ENCODE data around the gene PAK5. TPM values are rescaled to one million over a fixed set of nuclear protein-coding genes. Genes with fewer than 3 reads are reported as not detected.

PAK5 gene
- total and polyA plus RNA-seq, 9 of the 15 experiments (the other 6 are each of a cell fraction or from before 2014, with no cell fraction given): not detected

DNA sequence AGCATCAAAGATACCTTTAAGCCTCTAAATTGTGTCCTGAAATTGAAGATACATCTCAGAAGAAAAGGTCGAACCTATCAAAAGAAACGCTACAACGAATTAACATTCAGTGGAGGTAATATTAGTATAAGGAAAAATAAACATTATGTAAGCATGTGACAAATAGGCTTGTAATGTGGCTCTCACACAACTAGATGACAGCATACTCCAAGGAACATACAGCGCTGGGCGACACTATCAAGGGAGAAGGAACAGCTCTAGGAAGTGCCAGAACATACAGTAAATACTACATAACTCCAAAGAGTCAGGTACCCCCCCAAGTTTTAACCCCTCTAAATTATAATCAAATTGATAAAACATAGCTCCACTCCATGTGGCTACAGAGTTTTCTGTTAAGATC is 220.9 kb downstream of the PAK5 start:
- H3K27ac ChIP-seq (ENCODE audit: extremely low read depth, low read depth, low read length): no peak overlapping the region
- DNase-seq (ENCODE audit: extremely low read depth in 1 of 4, low spot score in 3 of 4) (peak in 1 of 4 experiments; percentile 12), ATAC-seq (peak; percentile 71), FAIRE-seq (no peak)
- in situ Hi-C loops (cut with MboI): no loop called here
- no peaks in the 10 kb centered on the region for H3K36me3 ChIP-seq (ENCODE audit: control insufficient read depth, insufficient read depth, low read length)
- CTCF ChIA-PET (ENCODE audit: low intra/inter-chr PET ratio): no interaction called here
- POLR2A ChIA-PET: no interaction called here
- H3K9me1 ChIP-seq (ENCODE audit: control insufficient read depth, insufficient read depth, low read length): no peaks in the 10 kb centered on the region
- H3K4me2 ChIP-seq (ENCODE audit: insufficient read depth, low read length): no peak overlapping the region
- H4K20me1 ChIP-seq (replicated peaks; ENCODE audit: control insufficient read depth, insufficient read depth, low read length): no peaks in the 10 kb centered on the region
- H3K79me2 ChIP-seq (ENCODE audit: control insufficient read depth, insufficient read depth, low read length): no peaks in the 10 kb centered on the region
- no peak overlapping the region for H3K4me3 ChIP-seq
- no peaks in the 10 kb centered on the region for H3K9me3 ChIP-seq (replicated peaks; ENCODE audit: control insufficient read depth, insufficient read depth, low read depth, low read length)
- no peak overlapping the region for H3K9ac ChIP-seq (ENCODE audit: insufficient read depth in 1 of 2, low read depth in 2 of 2, low read length in 2 of 2)
- no TSS peak for BruUV-seq (replicated peaks)
- H3K4me1 ChIP-seq (replicated peaks in 1 of 2; ENCODE audit: control insufficient read depth in 2 of 2, insufficient read depth in 2 of 2, low read length in 2 of 2): no peaks in the 10 kb centered on the region
- 2% methylated on average over 5 of the region's 5 CpGs for WGBS (ENCODE audit: insufficient coverage, low coverage, missing lambda C conversion rate)
- peak; percentile 48 to 56 for TF ChIP-seq RAD21 (CRISPR knock-in tag; conservative IDR thresholded peaks at IDR 0.05 in 1 of 2, IDR thresholded peaks at IDR 0.05 in 1 of 2)
- TF ChIP-seq, protein P1, sequence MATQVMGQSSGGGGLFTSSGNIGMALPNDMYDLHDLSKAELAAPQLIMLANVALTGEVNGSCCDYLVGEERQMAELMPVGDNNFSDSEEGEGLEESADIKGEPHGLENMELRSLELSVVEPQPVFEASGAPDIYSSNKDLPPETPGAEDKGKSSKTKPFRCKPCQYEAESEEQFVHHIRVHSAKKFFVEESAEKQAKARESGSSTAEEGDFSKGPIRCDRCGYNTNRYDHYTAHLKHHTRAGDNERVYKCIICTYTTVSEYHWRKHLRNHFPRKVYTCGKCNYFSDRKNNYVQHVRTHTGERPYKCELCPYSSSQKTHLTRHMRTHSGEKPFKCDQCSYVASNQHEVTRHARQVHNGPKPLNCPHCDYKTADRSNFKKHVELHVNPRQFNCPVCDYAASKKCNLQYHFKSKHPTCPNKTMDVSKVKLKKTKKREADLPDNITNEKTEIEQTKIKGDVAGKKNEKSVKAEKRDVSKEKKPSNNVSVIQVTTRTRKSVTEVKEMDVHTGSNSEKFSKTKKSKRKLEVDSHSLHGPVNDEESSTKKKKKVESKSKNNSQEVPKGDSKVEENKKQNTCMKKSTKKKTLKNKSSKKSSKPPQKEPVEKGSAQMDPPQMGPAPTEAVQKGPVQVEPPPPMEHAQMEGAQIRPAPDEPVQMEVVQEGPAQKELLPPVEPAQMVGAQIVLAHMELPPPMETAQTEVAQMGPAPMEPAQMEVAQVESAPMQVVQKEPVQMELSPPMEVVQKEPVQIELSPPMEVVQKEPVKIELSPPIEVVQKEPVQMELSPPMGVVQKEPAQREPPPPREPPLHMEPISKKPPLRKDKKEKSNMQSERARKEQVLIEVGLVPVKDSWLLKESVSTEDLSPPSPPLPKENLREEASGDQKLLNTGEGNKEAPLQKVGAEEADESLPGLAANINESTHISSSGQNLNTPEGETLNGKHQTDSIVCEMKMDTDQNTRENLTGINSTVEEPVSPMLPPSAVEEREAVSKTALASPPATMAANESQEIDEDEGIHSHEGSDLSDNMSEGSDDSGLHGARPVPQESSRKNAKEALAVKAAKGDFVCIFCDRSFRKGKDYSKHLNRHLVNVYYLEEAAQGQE (IDR thresholded peaks at IDR 0.05; ENCODE audit: borderline replicate concordance): 0 out of 2 replicates have a peak, but pooled peaks have one; percentile 19
- TF ChIP-seq, protein P1 (CRISPR knock-in tag; IDR thresholded peaks at IDR 0.05; ENCODE audit: low read depth): no peak
- no peak for TF ChIP-seq ZNF143 (CRISPR knock-in tag; IDR thresholded peaks at IDR 0.05)
- TF ChIP-seq, protein P2, sequence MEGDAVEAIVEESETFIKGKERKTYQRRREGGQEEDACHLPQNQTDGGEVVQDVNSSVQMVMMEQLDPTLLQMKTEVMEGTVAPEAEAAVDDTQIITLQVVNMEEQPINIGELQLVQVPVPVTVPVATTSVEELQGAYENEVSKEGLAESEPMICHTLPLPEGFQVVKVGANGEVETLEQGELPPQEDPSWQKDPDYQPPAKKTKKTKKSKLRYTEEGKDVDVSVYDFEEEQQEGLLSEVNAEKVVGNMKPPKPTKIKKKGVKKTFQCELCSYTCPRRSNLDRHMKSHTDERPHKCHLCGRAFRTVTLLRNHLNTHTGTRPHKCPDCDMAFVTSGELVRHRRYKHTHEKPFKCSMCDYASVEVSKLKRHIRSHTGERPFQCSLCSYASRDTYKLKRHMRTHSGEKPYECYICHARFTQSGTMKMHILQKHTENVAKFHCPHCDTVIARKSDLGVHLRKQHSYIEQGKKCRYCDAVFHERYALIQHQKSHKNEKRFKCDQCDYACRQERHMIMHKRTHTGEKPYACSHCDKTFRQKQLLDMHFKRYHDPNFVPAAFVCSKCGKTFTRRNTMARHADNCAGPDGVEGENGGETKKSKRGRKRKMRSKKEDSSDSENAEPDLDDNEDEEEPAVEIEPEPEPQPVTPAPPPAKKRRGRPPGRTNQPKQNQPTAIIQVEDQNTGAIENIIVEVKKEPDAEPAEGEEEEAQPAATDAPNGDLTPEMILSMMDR (IDR thresholded peaks at IDR 0.05 in 2 of 3, conservative IDR thresholded peaks at IDR 0.05 in 1 of 3; ENCODE audit: insufficient read depth in 2 of 3, low read depth in 1 of 3, low read length in 3 of 3): peak; percentile 21 to 55 (median 26); a peak in 2 of 6 replicates
- no peaks in the 10 kb centered on the region for H3K27me3 ChIP-seq (ENCODE audit: control insufficient read depth in 2 of 2, insufficient read depth in 2 of 2, low read length in 2 of 2)
- no peak overlapping the region for H2AFZ ChIP-seq (ENCODE audit: low read depth, low read length)
- intact Hi-C loops (cut with micrococcal nuclease): loop anchor here (5.0 to 10.0 kb wide), 6 partner anchors 357 to 1924 kb away; no protein-coding TSS in a partner anchor
